Activated naive CD8-positive, alpha-beta T cell treated with anti-CD3 and anti-CD28 coated beads, Interleukin-2, amount 10 ng/mL, durations not matched to agents 7 days and 5 days (primary cell): ENCODE data around the gene QARS1. TPM values are rescaled to one million over a fixed set of nuclear protein-coding genes. Genes with fewer than 3 reads are reported as not detected.

Experiments
- ATAC-seq: fragments of 150-1000 bp; cut with Tn5 transposase; one replicate; pipeline ENCODE4 v1.10.0; 2021; ENCODE audit warnings: low read depth, moderate library complexity
- POLR2A ChIA-PET: fragments of 350-600 bp; sonication (Branson Sonifier 250); formaldehyde crosslinking; loops from one replicate; lab custom pipeline; 2021; ENCODE audit warnings: antibody characterized with exemption; lab: Charles Lee
- DNase-seq: peaks from one replicate; pipeline ENCODE4 v3.0.0; 2021
- H3K27ac Mint-ChIP-seq: one replicate; pipeline ENCODE4 v1.8.0; 2022; ENCODE audit warnings: mild to moderate bottlenecking, mixed read lengths
- H3K27me3 Mint-ChIP-seq: one replicate; pipeline ENCODE4 v1.8.0; 2022; ENCODE audit warnings: mild to moderate bottlenecking, moderate library complexity, mixed read lengths
- H3K36me3 Mint-ChIP-seq: one replicate; pipeline ENCODE4 v1.8.0; 2021; ENCODE audit warnings: mild to moderate bottlenecking, mixed read lengths
- H3K4me1 Mint-ChIP-seq: one replicate; pipeline ENCODE4 v1.8.0; 2021; ENCODE audit warnings: mixed read lengths
- H3K4me3 Mint-ChIP-seq: one replicate; pipeline ENCODE4 v1.8.0; 2022; ENCODE audit warnings: mild to moderate bottlenecking, moderate library complexity, mixed read lengths
- H3K9me3 Mint-ChIP-seq: one replicate; pipeline ENCODE4 v1.8.0; 2021; ENCODE audit warnings: mixed read lengths
- microRNA-seq: library from miRNA; unstranded; fragments of <30 nt; microRNA quantifications from one replicate; pipeline ENCODE4 v1.2.0, GENCODE V29; 2022
- total RNA-seq, 2 experiments: library from RNA; stranded (reverse); gene quantifications; one replicate each; pipeline ENCODE4 v1.2.3, GENCODE V29; 2021

QARS1 gene
- total RNA-seq, 2 experiments from 2014 or later = 223 to 237 TPM

DNA sequence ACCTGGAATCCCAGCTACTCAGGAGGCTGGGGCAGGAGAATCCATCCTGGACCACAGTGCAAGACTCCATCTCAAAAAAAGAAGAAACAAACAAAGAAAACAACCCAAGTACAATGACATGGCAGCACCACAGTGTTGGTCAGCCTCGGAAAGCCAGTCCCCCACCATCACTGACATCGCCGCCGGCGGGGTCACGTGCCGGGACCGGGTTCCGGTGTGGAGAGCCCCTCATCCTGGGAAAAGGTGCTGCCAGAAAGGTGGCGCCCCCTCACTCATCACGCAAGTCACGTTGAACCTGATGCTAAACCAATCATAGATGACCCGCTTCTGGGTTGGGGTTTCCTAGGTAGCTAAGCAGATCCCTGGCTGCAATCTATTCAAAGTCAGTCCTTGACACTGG lies 28.4 kb downstream of the QARS1 start:
- H3K9me3 Mint-ChIP-seq = no peaks in the 10 kb centered on the region
- no peak overlapping the region for H3K4me3 Mint-ChIP-seq
- POLR2A ChIA-PET = no interaction called here
- no peak overlapping the region for H3K27ac Mint-ChIP-seq
- DNase-seq = no peak
- H3K27me3 Mint-ChIP-seq = no peaks in the 10 kb centered on the region
- peaks cover 17% of the 10 kb centered on the region for H3K36me3 Mint-ChIP-seq
- no peak for ATAC-seq
- peaks cover 1% of the 10 kb centered on the region for H3K4me1 Mint-ChIP-seq

DNA sequence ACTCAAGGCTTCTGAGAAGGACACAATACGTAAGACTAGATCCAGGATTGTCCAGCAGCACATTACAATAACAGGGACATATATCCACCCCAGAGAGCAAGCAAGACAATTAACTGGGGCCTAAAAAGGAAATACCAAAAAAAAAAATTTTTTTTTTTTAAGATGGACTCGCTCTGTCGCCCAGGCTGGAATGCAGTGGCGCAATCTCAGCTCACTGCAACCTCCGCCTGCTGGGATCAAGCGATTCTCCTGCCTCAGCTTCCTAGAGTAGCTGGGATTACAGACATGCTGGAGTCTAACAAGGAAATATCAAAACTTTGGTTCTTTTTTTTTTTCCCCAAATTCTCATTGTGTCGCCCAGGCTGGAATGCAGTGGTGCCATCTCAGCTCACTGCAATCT lies 46.5 kb downstream of the QARS1 start:
- H3K4me1 Mint-ChIP-seq = no peaks in the 10 kb centered on the region
- no peaks in the 10 kb centered on the region for H3K27me3 Mint-ChIP-seq
- no peak for DNase-seq
- no peak overlapping the region for H3K4me3 Mint-ChIP-seq
- H3K36me3 Mint-ChIP-seq = peaks cover 19% of the 10 kb centered on the region
- no peak for ATAC-seq
- H3K9me3 Mint-ChIP-seq = no peaks in the 10 kb centered on the region
- no peak overlapping the region for H3K27ac Mint-ChIP-seq
- POLR2A ChIA-PET = interaction anchor here (0.7 to 1.6 kb wide), 2 partner anchors 29 to 121 kb away, joined by 3 to 4 read pairs; partner anchors contain the start of gene IMPDH2

DNA sequence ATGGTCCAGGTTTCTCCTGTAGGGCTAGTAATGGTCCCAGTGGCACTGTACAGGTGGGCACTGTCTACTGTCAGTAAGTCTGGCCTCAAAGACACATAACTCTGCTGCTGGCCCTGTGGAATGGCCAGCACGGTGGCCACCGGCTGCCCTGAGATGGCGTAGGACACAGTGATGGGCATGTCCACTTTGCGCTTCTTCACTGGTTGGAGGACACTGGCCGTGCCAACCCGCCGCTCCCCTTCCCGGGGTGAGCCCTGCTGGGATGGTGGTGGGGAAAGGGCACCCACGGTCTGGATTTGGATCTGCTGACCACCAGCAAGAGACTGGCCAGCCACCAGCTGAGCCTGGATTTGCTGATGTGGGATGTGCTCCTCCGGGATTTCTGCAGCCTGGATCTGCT lies 47.3 kb downstream of the QARS1 start:
- POLR2A ChIA-PET = interaction anchor here (0.6 kb wide), 1 partner anchor 81 kb away, joined by 3 read pairs; no protein-coding TSS in a partner anchor
- Mint-ChIP-seq H3K9me3 (no peaks in the 10 kb centered on the region), H3K27ac (no peak overlapping the region), H3K4me3 (no peak overlapping the region), H3K36me3 (peaks cover 22% of the 10 kb centered on the region), H3K27me3 (no peaks in the 10 kb centered on the region), H3K4me1 (no peaks in the 10 kb centered on the region)
- DNase-seq = no peak
- ATAC-seq = no peak

DNA sequence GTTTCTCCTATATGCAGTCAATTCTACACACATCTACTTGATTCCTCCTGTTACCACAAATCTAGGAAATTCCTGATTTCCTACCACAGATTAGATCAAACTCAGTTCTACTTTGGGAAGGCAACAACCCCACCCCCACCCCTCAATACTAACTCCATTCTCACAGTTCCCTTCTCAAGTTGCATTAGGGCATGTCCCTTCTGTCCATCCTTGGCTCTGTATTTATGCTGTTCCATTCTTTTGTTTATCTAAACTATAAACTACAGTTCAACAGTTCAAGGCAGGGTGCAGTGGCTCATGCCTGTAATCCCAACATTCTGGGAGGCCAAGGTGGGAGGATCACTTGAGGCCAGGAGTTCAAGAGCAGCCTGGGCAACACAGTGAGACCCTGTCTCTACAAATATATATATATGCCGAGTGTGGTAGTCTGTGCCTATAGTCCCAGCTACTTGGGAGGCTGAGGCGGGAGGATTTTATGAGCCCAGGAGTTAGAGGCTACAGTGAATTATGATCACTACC lies 50.2 kb downstream of the QARS1 start:
- Mint-ChIP-seq H3K36me3 (peaks cover 21% of the 10 kb centered on the region), H3K4me1 (peaks cover 2% of the 10 kb centered on the region), H3K27ac (peak overlapping the region; percentile 19), H3K9me3 (no peaks in the 10 kb centered on the region), H3K4me3 (no peak overlapping the region), H3K27me3 (no peaks in the 10 kb centered on the region)
- DNase-seq (no peak), ATAC-seq (no peak)
- POLR2A ChIA-PET = no interaction called here

DNA sequence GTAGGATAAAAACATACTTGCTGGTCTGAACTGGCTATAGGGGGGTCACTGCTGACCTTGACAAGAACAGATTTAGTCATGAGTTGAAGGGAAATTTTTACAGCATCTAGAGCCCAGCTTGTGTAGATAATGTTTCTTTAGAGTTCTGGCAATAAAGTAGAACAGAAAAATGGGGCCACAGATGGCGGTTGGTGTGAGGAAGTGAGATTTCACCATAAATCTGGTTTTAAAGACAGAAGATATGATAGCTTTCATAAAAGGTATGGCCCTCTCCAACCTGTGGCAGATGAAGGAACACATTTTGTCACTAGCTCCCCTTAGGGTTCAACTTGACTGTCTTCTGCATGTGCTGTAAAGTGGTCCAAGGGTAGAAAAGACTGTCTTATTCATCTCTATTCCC lies 51.0 kb downstream of the QARS1 start:
- Mint-ChIP-seq H3K27ac (no peak overlapping the region), H3K9me3 (no peaks in the 10 kb centered on the region), H3K4me3 (no peak overlapping the region), H3K36me3 (peaks cover 21% of the 10 kb centered on the region), H3K4me1 (peaks cover 2% of the 10 kb centered on the region), H3K27me3 (no peaks in the 10 kb centered on the region)
- no peak for ATAC-seq
- POLR2A ChIA-PET = no interaction called here
- DNase-seq = no peak

Small RNAs within 50 kb of the gene (microRNA-seq; reads per million reads assigned to microRNA genes)
- gene MIR6890 = not detected

Other genes with a start within 250 kb of the QARS1 start
- gene SLC25A20, start 205.9 kb downstream of the QARS1 start, total RNA-seq = 10 to 100 TPM; 27.5 to 28.3 TPM
- gene ARIH2, start 185.9 kb downstream of the QARS1 start, total RNA-seq = 100 to 1,000 TPM; 108 to 118 TPM
- 10 to 100 TPM; 57.4 to 57.7 TPM for gene P4HTM, start 114.5 kb downstream of the QARS1 start, total RNA-seq
- gene WDR6, start 97.4 kb downstream of the QARS1 start, total RNA-seq = 100 to 1,000 TPM; 185 to 207 TPM
- 10 to 100 TPM; 27.9 to 29.9 TPM for gene DALRD3, start 86.2 kb downstream of the QARS1 start, total RNA-seq
- gene NDUFAF3, start 82.6 kb downstream of the QARS1 start, total RNA-seq = 10 to 100 TPM; 78.9 to 82.4 TPM
- gene IMPDH2, start 75.4 kb downstream of the QARS1 start, total RNA-seq = 100 to 1,000 TPM; 145 to 146 TPM
- gene QRICH1, start 10.7 kb downstream of the QARS1 start, total RNA-seq = 100 to 1,000 TPM; 141 to 153 TPM
- 10 to 100 TPM; 77.8 to 78.2 TPM for gene USP19, start 16.1 kb upstream of the QARS1 start, total RNA-seq
- gene LAMB2, start 28.3 kb upstream of the QARS1 start, total RNA-seq = 1 to 10 TPM in 1 of 2 experiments, under 1 TPM in 1; 0.45 to 1.2 TPM
- gene CCDC71, start 61.6 kb upstream of the QARS1 start, total RNA-seq = 10 to 100 TPM; 27.5 to 29.2 TPM
- gene KLHDC8B, start 66.8 kb upstream of the QARS1 start, total RNA-seq = 1 to 10 TPM; 2.6 to 3.2 TPM
- 10 to 100 TPM in 1 of 2 experiments, 1 to 10 TPM in 1; 8.1 to 10.9 TPM for gene C3orf62, start 172.5 kb upstream of the QARS1 start, total RNA-seq
- 10 to 100 TPM; 89.6 to 90.0 TPM for gene USP4, start 235.3 kb upstream of the QARS1 start, total RNA-seq